MCF 10A (cell line): ENCODE data around the gene ALOX12B. TPM values are rescaled to one million over a fixed set of nuclear protein-coding genes. Genes with fewer than 3 reads are reported as not detected.
A peak's percentile ranks its signal among the peaks of the same experiment; 100 is the strongest.

Source experiments
- BruUV-seq: library from RNA; stranded (reverse); fragments of 400-500 nt; replicated peaks from 2 replicates; lab custom pipeline; 2021; lab: Mats Ljungman, UMichigan
- CTCF ChIA-PET: fragments of 300-600 bp; sonication (Branson Sonifier 250); formaldehyde crosslinking; extraction: SDS; loops from one replicate; lab custom pipeline; 2021; ENCODE audit warnings: antibody characterized with exemption, inconsistent platforms; lab: Yijun Ruan, JAX
- POLR2A ChIA-PET: fragments of 300-600, 350-650 bp; sonication (Branson Sonifier 250); formaldehyde crosslinking; extraction: SDS; loops from one replicate; lab custom pipeline; 2020; ENCODE audit warnings: antibody characterized with exemption, inconsistent platforms; lab: Yijun Ruan, JAX
- DNase-seq: peaks from one replicate; pipeline ENCODE4 v3.0.0-alpha.2; 2018; ENCODE audit not compliant: unreplicated experiment
- H3K27ac Mint-ChIP-seq: one replicate; pipeline ENCODE4 v1.8.0; 2022; ENCODE audit warnings: mild to moderate bottlenecking, low read depth, mixed read lengths; ENCODE audit not compliant: unreplicated experiment
- H3K27me3 Mint-ChIP-seq: one replicate; pipeline ENCODE4 v1.8.0; 2022; ENCODE audit warnings: mixed read lengths; ENCODE audit not compliant: insufficient read depth, unreplicated experiment
- H3K36me3 Mint-ChIP-seq: one replicate; pipeline ENCODE4 v1.8.0; 2022; ENCODE audit warnings: mild to moderate bottlenecking, moderate library complexity, mixed read lengths; ENCODE audit not compliant: insufficient read depth, unreplicated experiment
- H3K4me1 Mint-ChIP-seq: one replicate; pipeline ENCODE4 v1.8.0; 2022; ENCODE audit warnings: mixed read lengths; ENCODE audit not compliant: insufficient read depth, unreplicated experiment
- H3K4me3 Mint-ChIP-seq: one replicate; pipeline ENCODE4 v1.8.0; 2022; ENCODE audit warnings: mild to moderate bottlenecking, moderate library complexity, mixed read lengths; ENCODE audit not compliant: unreplicated experiment
- H3K9me3 Mint-ChIP-seq: one replicate; pipeline ENCODE4 v1.8.0; 2022; ENCODE audit warnings: mixed read lengths; ENCODE audit not compliant: unreplicated experiment
- intact Hi-C: fragments of 100-400 bp; cut with micrococcal nuclease; formaldehyde crosslinking; loops from 2 replicates; pipeline ENCODE4 v1.14.1; 2022
- total RNA-seq: library from RNA; stranded (reverse); gene quantifications from 2 replicates; pipeline ENCODE4 v1.2.3, GENCODE V29; 2022
- TF ChIP-seq, protein P1 (sequence below): fragments of 200-600 bp; IDR thresholded peaks from one replicate; pipeline ENCODE4 v1.8.0; 2022; ENCODE audit warnings: antibody characterized with exemption, mild to moderate bottlenecking; ENCODE audit not compliant: unreplicated experiment

Gene ALOX12B
- total RNA-seq, 1 experiment from 2014 or later, result 1.3 TPM

DNA sequence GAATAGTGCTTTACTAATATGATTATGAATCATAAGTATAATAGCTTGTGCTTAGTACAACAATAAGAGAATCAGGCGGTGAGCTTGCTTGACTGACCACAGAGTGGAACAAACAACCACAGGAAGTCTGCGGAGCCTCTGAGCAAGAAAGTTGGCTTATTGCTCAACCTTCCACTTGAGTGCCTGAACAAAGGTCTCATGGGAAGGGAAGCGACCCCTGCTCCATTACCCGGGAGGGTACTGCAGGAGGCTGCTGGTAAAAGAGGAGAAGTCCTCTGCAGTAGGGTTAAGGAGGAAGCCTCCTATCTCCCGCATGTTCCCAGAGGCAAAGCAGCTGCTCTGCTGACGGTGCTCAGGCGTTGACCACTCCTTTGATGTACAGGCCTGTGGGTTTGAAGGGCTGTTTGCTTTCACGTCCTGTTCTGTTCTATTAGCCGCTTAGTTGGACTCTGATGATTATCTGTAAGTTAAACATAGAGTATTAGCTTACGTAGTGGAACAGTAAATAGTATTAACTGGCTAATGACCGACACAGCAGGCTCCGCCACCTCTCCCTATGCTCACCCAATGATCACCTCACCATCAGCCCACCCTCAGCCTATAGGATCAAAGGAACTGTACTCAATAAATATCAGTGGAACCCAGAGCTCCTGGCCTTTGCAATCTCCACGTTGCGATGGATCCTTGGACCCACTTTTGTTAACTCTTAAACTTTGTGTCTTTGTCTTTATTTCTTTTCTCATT is 31.1 kb downstream of the ALOX12B start:
- DNase-seq, result peak; percentile 75
- intact Hi-C loops, result loop anchor here (2.0 to 5.0 kb wide), 3 partner anchors 68 to 314 kb away; no protein-coding TSS in a partner anchor
- POLR2A ChIA-PET, result interaction anchor here (0.6 to 3.4 kb wide), 9 partner anchors 15 to 232 kb away, joined by 3 to 25 read pairs (median 5); partner anchors contain the start of genes CNTROB, RANGRF, RNF227 and TRAPPC1
- CTCF ChIA-PET, result interaction anchor here (0.5 to 8.8 kb wide), 27 partner anchors 7 to 244 kb away, joined by 3 to 106 read pairs (median 7); partner anchors contain the start of gene RNF227
- no TSS peak for BruUV-seq
- H3K4me1 Mint-ChIP-seq, result peaks cover 25% of the 10 kb centered on the region
- H3K27me3 Mint-ChIP-seq, result no peaks in the 10 kb centered on the region
- no peaks in the 10 kb centered on the region for H3K9me3 Mint-ChIP-seq
- peak overlapping the region; percentile 62 for H3K27ac Mint-ChIP-seq
- peaks cover 6% of the 10 kb centered on the region for H3K36me3 Mint-ChIP-seq
- H3K4me3 Mint-ChIP-seq, result no peak overlapping the region
- TF ChIP-seq, protein P1, sequence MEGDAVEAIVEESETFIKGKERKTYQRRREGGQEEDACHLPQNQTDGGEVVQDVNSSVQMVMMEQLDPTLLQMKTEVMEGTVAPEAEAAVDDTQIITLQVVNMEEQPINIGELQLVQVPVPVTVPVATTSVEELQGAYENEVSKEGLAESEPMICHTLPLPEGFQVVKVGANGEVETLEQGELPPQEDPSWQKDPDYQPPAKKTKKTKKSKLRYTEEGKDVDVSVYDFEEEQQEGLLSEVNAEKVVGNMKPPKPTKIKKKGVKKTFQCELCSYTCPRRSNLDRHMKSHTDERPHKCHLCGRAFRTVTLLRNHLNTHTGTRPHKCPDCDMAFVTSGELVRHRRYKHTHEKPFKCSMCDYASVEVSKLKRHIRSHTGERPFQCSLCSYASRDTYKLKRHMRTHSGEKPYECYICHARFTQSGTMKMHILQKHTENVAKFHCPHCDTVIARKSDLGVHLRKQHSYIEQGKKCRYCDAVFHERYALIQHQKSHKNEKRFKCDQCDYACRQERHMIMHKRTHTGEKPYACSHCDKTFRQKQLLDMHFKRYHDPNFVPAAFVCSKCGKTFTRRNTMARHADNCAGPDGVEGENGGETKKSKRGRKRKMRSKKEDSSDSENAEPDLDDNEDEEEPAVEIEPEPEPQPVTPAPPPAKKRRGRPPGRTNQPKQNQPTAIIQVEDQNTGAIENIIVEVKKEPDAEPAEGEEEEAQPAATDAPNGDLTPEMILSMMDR, result no peak

DNA sequence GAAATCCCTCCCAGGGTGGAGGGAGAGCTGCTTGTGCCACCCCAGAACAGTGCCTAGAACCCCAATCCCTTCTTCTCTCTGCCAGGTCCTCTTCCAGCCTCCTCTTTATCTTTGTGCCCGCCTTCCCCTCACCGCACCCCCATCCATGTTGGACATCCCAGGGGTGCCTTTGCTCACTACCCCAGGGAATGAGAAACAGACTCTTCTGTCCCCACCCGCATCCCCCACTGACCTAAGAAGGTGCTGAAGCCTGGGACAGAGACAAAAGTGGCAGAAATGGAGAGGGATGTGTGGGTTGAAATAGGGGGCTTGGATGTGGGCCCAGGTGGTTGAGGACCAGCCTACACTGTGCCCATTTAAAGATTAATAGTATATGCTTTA is 31.7 kb downstream of the ALOX12B start:
- Mint-ChIP-seq H3K36me3 (peaks cover 6% of the 10 kb centered on the region), H3K9me3 (no peaks in the 10 kb centered on the region), H3K4me3 (no peak overlapping the region), H3K4me1 (peaks cover 25% of the 10 kb centered on the region), H3K27ac (peak overlapping the region; percentile 62), H3K27me3 (no peaks in the 10 kb centered on the region)
- POLR2A ChIA-PET, result interaction anchor here (0.6 to 3.4 kb wide), 7 partner anchors 15 to 170 kb away, joined by 3 to 25 read pairs (median 5); partner anchors contain the start of gene RNF227
- no peak for DNase-seq
- intact Hi-C loops, result loop anchor here (2.0 to 5.0 kb wide), 3 partner anchors 67 to 313 kb away; no protein-coding TSS in a partner anchor
- no TSS peak for BruUV-seq
- TF ChIP-seq, protein P1, result no peak
- CTCF ChIA-PET, result interaction anchor here (0.5 to 8.8 kb wide), 13 partner anchors 13 to 244 kb away, joined by 3 to 106 read pairs (median 11); partner anchors contain the start of gene RNF227

GRCh38 chr17:8053600-8053999 is 33.9 kb downstream of the ALOX12B start:
- no TSS peak for BruUV-seq
- TF ChIP-seq, protein P1, result no peak
- H3K4me1 Mint-ChIP-seq, result peaks cover 25% of the 10 kb centered on the region
- peaks cover 6% of the 10 kb centered on the region for H3K36me3 Mint-ChIP-seq
- POLR2A ChIA-PET, result interaction anchor here (0.6 kb wide), 2 partner anchors 23 to 37 kb away, joined by 3 to 4 read pairs; no protein-coding TSS in a partner anchor
- no peaks in the 10 kb centered on the region for H3K9me3 Mint-ChIP-seq
- peak; percentile 17 for DNase-seq
- H3K27me3 Mint-ChIP-seq, result no peaks in the 10 kb centered on the region
- CTCF ChIA-PET, result interaction anchor here (0.6 to 1.0 kb wide), 2 partner anchors 57 to 98 kb away, joined by 3 read pairs; no protein-coding TSS in a partner anchor
- H3K27ac Mint-ChIP-seq, result no peak overlapping the region
- intact Hi-C loops, result no loop called here
- no peak overlapping the region for H3K4me3 Mint-ChIP-seq
